GM18868 (cell line): Measurements from ENCODE around the gene MAST4.

ENCODE experiments used
- ATAC-seq: cut with Tn5 transposase; IDR thresholded peaks from one replicate; pipeline ENCODE4 v1.9.1; 2021; ENCODE audit warnings: mild to moderate bottlenecking, moderate library complexity; ENCODE audit not compliant: unreplicated experiment

The MAST4 gene

GRCh38 chr5:67215519-67216471 is 619.6 kb downstream of the MAST4 start:
- peak; percentile 99 for ATAC-seq

GRCh38 chr5:67216564-67216963 is 620.4 kb downstream of the MAST4 start:
- ATAC-seq = no peak
